DMS 273 treated with DMSO at 0.1 percent for 48 hours (cell line): ENCODE measurements around the gene PRSS27.

Experiments
- DNase-seq: peaks from one replicate; lab custom pipeline; 2025; lab: John Stamatoyannopoulos, UW

Gene PRSS27

DNA sequence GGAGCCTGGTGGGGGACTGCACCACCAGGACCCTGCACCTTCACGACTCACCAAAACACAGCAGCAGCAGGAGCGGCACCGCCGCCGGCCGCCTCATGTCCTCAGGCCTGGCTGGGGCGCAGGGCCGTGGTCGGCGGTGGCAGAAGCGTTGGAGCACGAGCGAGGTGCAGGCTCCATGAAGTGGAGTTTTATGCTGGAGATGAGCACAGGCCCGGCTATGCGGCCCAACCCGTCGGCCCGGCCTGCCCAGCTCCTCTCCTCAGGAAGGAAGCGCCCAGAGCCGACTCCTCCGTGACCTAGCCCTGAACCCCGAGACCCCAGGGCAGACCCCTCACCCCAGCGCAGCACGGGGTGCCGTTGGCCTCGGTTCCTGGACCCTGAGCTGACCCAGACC is at the start of gene PRSS27:
Gene PRSS27 (minus strand): TSS at position 161 of the 394 bp plus-strand sequence. CDS start 64 bp downstream, at position 97.
- DNase-seq, result no peak

DNA sequence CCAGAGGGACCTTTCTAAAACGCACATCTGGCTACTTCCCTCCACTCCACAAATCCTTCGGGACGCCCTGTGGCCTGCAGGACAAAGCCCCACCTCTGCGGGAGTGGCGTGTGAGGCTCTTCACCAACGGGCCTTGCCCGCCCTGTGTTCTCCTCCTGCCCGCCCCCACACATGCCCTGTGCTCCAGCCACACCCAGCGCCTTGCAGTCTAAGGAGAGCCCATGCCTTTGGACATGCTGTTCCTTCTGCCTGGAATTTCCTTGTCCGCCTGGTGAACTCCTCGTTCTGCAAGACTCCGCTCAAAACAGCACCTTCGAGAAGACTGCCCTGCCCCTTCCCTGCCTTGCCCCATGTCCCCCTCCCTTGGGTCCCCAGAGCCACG is 49.6 kb upstream of the PRSS27 start:
- no peak for DNase-seq

DNA sequence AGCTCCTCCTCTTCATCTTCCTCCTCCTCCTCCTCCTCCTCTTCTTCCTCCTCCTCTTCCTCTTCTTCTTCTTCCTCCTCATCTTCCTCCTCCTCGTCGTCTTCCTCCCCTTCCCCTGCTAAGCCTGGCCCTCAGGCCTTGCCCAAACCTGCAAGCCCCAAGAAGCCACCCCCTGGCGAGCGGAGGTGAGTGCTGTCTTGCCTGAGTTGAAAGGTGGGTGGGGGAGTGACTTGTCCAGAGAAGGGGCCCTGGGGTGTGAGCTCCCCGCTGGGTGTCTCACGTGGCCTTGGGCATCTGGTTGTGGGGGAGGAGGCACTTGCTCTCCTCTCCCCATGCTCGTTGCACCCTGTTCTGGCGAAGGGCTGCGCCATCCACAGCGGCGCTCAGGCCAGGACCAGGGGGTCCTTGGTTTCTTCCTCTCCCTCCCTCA is 49.1 kb upstream of the PRSS27 start:
- DNase-seq, result no peak

DNA sequence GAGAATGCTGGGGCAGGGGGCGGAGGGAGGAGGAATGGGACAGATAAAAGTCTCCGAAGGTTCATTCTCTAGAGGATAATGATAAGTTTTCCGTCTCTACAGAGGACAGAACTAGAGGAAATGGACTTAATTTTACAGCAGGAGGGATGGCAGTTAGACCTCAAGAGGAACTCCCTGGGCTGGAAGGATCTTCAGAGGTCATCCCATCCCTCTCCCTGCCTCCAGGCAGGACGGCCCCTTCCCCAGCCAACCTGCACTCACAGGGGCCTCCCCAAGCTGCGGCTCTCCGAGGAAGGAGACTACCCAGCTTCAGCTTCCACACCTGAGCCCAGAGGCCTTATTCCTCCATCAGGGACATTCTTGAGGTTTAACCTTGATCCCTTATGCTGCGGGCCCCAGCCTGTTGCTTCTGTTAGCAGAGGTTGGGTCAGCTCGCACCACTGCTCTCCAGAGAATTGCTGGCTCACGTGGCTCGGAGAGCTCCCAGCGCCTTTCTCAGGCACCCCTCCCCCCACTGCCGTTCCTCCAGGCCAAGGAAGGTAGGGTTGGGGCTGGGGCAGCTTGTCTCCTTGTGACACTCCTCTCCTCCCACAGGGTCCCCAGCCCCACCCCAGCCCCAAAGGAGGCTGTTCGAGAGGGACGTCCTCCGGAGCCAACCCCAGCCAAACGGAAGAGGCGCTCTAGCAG is 48.5 kb upstream of the PRSS27 start:
- no peak for DNase-seq

DNA sequence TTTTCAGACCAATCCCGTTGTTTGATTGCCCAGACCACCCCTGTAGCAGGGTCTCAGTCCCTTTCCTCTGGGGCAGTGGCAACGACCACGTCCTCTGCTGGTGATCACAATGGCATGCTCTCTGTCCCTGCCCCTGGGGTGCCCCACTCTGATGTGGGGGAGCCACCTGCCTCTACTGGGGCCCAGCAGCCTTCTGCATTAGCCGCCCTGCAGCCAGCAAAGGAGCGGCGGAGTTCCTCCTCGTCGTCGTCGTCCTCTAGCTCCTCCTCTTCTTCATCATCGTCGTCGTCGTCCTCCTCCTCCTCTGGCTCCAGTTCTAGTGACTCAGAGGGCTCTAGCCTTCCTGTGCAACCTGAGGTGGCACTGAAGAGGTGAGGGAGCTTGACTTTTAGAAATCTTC is 47.9 kb upstream of the PRSS27 start:
- DNase-seq, result no peak

DNA sequence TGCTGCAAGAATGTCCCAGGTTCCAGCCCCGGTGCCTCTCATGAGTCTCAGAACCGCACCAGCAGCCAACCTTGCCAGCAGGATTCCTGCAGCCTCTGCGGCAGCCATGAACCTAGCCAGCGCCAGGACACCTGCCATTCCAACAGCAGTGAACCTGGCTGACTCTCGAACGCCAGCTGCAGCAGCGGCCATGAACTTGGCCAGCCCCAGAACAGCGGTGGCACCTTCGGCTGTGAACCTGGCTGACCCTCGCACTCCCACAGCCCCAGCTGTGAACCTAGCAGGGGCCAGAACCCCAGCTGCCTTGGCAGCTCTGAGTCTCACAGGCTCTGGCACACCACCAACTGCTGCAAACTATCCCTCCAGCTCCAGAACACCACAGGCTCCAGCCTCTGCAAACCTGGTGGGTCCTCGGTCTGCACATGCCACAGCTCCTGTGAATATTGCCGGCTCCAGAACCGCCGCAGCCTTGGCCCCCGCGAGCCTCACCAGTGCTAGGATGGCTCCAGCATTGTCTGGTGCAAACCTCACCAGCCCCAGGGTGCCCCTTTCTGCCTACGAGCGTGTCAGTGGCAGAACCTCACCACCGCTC is 47.2 kb upstream of the PRSS27 start:
- no peak for DNase-seq

DNA sequence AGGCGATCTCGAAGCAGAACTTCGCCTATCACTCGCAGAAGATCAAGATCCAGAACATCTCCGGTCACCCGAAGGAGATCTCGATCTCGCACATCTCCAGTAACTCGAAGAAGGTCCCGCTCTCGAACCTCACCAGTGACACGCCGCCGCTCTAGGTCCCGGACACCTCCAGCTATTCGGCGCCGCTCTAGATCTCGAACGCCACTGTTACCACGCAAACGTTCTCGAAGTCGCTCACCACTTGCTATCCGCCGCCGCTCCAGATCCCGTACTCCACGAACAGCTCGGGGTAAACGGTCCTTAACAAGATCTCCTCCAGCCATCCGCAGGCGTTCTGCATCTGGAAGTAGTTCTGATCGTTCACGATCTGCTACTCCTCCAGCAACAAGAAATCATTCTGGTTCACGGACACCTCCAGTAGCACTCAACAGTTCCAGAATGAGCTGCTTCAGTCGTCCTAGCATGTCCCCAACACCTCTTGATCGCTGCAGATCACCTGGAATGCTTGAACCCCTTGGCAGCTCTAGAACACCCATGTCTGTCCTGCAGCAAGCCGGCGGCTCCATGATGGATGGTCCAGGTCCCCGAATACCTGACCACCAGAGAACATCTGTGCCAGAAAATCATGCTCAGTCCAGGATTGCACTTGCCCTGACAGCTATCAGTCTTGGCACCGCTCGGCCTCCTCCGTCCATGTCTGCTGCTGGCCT is 46.6 kb upstream of the PRSS27 start:
- DNase-seq, result no peak

DNA sequence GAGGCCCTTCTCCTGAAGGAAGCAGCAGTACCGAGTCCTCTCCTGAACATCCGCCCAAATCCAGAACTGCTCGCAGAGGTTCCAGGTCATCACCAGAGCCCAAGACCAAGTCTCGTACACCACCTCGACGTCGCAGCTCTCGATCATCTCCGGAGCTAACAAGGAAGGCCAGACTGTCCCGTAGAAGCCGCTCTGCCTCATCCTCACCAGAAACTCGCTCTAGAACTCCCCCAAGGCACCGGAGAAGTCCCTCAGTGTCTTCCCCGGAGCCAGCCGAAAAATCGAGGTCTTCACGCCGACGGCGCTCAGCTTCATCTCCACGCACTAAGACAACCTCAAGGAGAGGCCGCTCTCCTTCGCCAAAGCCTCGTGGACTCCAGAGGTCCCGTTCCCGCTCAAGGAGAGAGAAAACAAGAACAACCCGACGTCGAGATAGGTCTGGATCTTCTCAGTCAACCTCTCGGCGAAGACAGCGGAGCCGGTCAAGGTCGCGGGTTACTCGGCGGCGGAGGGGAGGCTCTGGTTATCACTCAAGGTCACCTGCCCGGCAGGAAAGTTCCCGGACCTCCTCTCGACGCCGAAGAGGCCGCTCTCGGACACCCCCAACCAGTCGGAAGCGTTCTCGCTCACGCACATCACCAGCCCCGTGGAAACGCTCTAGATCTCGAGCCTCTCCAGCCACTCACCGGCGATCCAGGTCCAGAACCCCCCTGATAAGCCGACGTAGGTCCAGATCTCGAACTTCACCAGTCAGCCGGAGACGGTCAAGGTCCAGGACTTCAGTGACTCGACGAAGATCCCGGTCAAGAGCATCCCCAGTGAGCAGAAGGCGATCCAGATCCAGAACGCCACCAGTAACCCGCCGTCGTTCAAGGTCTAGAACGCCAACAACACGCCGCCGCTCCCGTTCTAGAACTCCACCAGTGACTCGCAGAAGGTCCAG is 45.7 kb upstream of the PRSS27 start:
- no peak for DNase-seq

DNA sequence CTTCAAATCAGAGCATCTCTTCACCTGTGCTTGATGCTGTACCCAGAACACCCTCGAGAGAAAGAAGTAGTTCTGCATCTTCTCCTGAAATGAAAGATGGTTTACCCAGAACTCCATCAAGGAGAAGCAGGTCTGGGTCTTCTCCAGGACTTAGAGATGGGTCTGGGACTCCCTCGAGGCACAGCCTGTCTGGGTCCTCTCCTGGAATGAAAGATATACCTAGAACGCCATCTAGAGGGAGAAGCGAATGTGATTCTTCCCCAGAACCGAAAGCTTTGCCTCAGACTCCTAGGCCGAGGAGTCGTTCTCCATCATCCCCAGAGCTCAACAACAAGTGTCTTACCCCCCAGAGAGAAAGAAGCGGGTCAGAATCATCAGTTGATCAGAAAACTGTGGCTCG is 44.7 kb upstream of the PRSS27 start:
- DNase-seq, result no peak

DNA sequence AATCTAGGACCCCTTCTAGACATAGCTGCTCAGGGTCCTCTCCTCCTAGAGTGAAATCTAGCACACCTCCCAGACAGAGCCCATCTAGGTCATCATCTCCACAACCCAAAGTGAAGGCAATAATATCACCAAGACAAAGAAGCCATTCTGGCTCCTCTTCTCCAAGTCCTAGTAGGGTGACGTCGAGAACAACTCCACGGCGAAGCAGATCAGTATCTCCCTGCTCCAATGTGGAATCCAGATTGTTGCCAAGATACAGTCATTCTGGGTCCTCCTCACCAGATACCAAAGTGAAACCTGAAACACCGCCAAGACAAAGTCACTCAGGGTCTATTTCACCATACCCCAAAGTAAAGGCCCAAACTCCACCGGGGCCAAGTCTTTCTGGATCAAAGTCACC is 43.1 kb upstream of the PRSS27 start:
- DNase-seq, result no peak

DNA sequence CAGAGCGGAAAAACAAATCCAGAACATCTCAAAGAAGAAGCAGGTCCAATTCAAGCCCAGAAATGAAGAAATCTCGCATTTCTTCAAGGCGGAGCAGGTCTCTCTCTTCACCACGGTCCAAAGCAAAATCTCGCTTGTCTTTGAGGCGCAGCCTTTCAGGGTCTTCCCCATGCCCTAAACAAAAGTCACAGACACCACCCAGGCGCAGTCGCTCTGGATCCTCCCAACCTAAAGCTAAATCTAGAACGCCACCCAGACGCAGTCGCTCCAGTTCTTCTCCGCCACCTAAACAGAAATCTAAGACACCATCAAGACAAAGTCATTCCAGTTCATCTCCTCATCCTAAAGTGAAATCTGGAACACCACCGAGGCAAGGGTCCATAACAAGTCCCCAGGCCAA is 42.7 kb upstream of the PRSS27 start:
- no peak for DNase-seq

DNA sequence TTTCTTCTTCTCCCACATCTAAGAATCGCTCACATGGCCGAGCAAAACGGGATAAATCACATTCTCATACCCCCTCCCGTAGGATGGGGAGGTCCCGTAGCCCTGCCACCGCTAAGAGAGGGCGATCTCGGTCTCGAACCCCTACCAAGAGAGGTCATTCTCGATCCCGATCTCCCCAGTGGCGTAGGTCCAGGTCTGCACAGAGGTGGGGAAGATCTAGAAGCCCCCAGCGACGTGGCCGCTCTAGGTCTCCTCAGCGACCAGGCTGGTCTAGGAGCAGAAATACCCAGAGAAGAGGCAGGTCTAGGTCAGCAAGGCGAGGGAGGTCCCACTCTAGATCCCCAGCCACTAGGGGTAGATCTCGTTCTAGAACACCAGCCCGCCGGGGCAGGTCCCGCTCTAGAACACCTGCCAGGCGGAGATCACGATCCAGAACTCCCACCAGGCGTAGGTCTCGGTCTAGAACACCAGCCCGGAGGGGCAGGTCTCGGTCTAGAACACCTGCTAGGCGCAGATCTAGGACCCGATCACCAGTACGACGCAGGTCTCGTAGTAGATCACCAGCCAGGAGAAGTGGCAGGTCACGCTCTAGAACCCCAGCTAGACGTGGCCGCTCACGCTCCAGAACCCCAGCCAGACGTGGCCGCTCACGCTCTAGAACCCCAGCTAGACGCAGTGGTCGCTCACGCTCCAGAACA is 42.0 kb upstream of the PRSS27 start:
- no peak for DNase-seq

DNA sequence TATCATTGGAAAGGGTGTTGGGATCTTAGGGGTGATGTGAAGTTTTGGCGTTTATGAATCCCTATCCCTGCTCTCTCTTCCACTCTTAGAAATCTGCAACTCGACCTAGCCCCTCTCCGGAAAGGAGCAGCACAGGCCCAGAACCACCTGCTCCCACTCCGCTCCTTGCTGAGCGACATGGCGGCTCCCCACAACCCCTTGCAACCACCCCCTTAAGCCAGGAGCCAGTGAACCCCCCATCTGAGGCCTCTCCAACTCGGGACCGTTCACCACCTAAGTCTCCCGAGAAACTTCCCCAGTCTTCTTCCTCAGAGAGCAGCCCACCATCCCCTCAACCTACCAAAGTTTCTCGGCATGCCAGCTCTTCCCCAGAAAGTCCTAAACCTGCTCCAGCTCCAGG is 41.4 kb upstream of the PRSS27 start:
- DNase-seq, result no peak

DNA sequence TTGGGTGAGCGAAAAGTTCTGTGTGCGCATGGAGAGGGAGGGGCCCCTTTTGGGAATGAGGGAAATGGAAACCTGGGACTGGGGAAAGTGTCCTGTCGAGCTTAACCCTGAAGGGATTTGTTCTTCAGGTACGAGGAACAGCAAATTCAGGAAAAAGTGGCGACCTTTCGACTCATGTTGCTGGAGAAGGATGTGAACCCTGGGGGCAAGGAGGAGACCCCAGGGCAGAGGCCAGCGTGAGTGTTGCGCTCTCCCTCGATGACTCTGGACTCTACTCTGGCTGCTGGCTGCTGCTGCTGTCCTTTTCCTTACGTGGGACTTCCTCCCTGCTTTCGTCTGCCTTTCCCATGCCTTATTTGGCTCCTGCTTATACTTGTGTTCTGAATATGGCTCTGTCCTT is 37.3 kb upstream of the PRSS27 start:
- no peak for DNase-seq

DNA sequence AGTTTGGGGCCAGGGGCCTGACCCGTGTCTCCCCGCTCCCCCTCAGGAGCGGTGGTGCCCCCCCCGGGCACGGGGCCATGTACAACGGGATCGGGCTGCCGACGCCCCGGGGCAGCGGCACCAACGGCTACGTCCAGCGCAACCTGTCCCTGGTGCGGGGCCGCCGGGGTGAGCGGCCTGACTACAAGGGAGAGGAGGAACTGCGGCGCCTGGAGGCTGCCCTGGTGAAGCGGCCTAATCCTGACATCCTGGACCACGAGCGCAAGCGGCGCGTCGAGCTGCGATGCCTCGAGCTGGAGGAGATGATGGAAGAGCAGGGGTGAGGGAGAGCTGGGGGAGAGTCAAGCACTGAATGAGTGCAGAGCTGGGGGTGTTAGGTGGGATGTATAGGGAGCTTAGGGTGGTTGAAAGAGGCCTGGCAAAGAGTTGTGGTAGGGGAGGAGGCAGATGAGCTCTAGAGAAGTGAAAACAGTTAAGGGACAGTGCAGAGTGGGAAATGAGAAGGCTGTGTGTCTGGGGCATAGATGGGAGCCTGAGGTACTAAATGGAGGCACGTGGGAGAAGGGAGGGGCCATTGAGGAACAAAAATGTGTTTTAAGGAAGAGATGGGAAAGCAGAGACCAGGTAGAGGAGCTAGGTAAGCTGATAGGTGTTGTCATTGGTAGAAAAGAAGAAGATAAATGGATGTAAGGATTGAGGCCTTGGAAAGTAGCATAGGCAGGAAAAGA is 36.4 kb upstream of the PRSS27 start:
- no peak for DNase-seq

DNA sequence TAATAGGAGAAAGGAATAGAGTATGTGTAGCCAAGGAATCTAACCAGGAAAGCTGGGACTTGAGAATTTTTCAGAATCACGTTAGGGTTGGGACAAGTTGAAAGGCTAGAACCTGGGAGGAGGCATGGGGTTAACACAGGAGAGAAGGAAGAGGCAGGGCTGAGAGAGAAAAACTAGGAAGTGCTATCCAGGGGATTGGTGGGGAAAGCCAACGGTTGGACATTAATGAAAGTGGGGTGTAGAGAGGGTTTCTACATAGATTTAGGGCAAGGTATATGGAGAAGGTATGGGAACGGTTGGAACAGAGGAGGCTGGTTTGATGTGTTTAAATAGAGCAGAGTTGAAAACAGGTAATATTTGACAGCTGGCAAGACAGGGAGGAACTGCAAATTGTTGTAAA is 35.1 kb upstream of the PRSS27 start:
- no peak for DNase-seq

DNA sequence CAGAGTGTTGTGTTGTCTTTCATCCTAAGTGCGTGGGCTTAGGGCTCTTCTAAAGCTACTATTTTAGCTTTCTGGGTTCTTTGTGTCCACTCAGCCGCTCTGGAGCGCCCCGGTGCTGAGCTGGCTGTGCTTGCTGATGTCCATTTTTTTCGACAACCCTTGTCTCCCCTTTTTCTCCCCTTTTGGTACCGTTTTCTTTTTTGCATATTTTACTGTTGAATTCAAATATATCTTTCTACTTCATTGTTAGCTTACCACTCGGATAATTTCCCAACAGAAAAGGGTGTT is 33.7 kb upstream of the PRSS27 start:
- no peak for DNase-seq

DNA sequence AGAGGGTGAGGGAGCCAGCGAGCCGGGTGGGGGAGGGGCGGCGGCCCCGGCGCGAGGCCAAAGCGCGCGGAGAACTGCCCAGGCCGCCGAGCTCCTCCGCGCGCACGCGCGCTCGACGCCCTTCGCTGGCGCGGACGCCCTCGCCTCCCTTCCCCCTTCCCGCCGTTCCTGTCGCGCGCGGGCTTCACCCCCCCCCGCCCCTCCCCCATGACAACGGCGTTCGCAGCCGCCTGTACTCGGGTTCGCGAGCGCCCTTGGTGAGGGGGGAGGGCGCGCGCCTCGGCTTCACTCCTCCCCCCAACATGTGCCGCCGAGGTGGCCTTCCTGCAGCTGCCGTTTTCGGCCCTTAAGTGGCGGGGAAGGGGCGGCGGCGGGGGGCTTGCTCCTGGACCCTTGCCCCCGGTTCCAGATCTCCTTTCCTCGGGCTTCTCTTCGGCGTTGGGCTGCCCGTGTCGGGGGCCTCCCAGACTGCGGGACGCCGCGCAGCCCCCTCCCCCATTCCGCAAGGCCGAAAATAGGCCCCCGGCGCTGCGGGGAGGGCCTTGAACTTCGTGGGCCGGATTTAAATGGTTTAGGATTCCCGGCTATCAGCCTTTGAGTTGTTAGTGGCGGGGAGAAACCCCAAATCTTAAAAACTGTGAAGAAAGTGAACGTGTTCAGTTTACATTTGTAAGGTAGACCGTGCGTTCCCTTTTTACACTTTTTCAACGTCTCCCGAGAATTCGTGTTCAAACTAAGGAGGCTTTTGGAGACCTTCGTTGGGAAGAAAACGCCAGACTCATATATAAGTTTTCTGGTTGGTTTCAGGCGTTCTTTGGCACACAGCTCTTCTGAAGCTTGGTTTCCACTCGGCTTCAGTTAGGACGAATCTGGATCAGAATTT is 33.1 kb upstream of the PRSS27 start:
- peak; percentile 33 for DNase-seq

DNA sequence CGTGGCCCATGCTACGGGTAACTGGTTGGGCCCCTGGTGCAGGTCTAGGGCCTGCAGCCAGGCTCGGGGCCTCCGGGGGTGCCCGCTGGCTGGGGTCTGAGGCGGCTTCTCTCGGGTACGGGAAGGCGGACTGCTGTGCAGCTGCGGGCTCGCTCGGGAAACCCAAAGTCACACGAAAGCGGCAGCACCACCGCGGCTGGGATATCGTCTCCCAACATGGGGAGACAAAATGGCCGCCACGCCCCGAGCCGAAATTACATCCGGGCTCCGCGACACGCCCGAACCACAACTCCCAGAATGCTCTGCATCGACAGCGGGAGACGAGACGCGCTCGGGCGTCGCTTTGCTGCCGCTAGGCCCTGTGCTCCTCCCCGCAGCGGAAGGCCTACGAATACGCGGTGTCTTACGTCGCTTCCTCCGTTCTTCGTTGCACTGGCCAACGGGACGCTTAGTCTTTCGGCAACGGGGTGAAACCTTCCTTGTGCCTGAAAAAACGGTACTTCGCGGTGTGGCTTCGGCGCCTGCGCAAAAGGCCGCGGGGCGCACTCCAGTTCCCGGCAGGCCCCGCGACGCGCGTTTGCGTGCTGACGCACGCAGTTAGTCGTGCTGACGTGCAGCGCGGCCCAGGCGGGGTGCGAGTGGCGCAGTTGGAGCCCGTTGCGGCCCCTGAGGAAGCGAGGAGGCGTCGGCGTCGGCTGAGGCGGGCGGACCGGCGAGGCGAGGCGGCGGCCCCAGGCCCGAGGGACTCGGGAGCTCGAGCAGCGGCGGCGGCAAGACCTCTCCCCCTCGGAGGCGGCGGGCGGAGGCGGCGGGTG is 32.2 kb upstream of the PRSS27 start, which contains the start of gene SRRM2:
Gene SRRM2 (plus strand): TSS at position 604 of the 815 bp plus-strand sequence. CDS start 3,727 bp downstream, outside the sequence.
- DNase-seq, result peak; percentile 87
